Measurements from ENCODE around the gene KBTBD2. TPM values are rescaled to one million over a fixed set of nuclear protein-coding genes. Genes with fewer than 3 reads are reported as not detected.

KBTBD2 gene
- total RNA-seq, 2 experiments from 2014 or later, result 34.5 to 35.9 TPM

- TF ChIP-seq EZH2phosphoT487 (IDR thresholded peaks at IDR 0.05; ENCODE audit: borderline replicate concordance, low read depth, low read length) (no peak), CTCF (conservative IDR thresholded peaks at IDR 0.05; ENCODE audit: low read length) (no peak)
- ChIA-PET CTCF (ENCODE audit: unreplicated experiment) (no interaction called here), POLR2A (interaction anchor here (0.8 kb wide), 1 partner anchor 36 kb away, joined by 3 read pairs; no protein-coding TSS in a partner anchor)
- H4K20me1 ChIP-seq (ENCODE audit: insufficient read depth, low read length), result no peaks in the 10 kb centered on the region
- H3K9me3 ChIP-seq (ENCODE audit: low read length), result no peaks in the 10 kb centered on the region
- H3K4me1 ChIP-seq (ENCODE audit: insufficient read depth, low read length, poor library complexity, severe bottlenecking), result no peaks in the 10 kb centered on the region
- no peak overlapping the region for H2AFZ ChIP-seq (ENCODE audit: low read length)
- intact Hi-C loops (cut with micrococcal nuclease; ENCODE audit: unreplicated experiment), result no loop called here
- BruUV-seq (replicated peaks), result no TSS peak
- H3K36me3 ChIP-seq (ENCODE audit: insufficient read depth, low read length), result no peaks in the 10 kb centered on the region
- no peak overlapping the region for H3K27ac ChIP-seq (ENCODE audit: low read depth, low read length, poor library complexity, severe bottlenecking)
- no peak overlapping the region for H3K4me2 ChIP-seq (ENCODE audit: low read length)
- no peaks in the 10 kb centered on the region for H3K9me2 ChIP-seq (ENCODE audit: insufficient read depth, low read length)
- no peak overlapping the region for H3K4me3 ChIP-seq (ENCODE audit: low read depth, low read length, poor library complexity, severe bottlenecking)
- H3K79me2 ChIP-seq (ENCODE audit: insufficient read depth, low read depth, low read length), result no peaks in the 10 kb centered on the region
- no peak for DNase-seq (ENCODE audit: low spot score)
Measured at GRCh38 chr7:32930378-32930777, 38.8 kb upstream of the KBTBD2 start.

- CTCF ChIA-PET (ENCODE audit: unreplicated experiment), result no interaction called here
- no TSS peak for BruUV-seq (replicated peaks)
- POLR2A ChIA-PET, result interaction anchor here (1.0 to 1.1 kb wide), 2 partner anchors 9 to 103 kb away, joined by 3 to 6 read pairs; no protein-coding TSS in a partner anchor
Measured at GRCh38 chr7:32929430-32930143, 38.0 kb upstream of the KBTBD2 start.

More at GRCh38 chr7:32929430-32930143, 38.0 kb upstream of the KBTBD2 start:
- Histone ChIP-seq H3K9me3 (ENCODE audit: low read length) (no peaks in the 10 kb centered on the region), H2AFZ (ENCODE audit: low read length) (no peak overlapping the region), H3K4me2 (ENCODE audit: low read length) (no peak overlapping the region), H3K27ac (ENCODE audit: low read depth, low read length, poor library complexity, severe bottlenecking) (no peak overlapping the region), H3K36me3 (ENCODE audit: insufficient read depth, low read length) (no peaks in the 10 kb centered on the region), H3K4me3 (ENCODE audit: low read depth, low read length, poor library complexity, severe bottlenecking) (no peak overlapping the region), H3K79me2 (ENCODE audit: insufficient read depth, low read depth, low read length) (no peaks in the 10 kb centered on the region), H3K4me1 (ENCODE audit: insufficient read depth, low read length, poor library complexity, severe bottlenecking) (no peaks in the 10 kb centered on the region), H3K9me2 (ENCODE audit: insufficient read depth, low read length) (no peaks in the 10 kb centered on the region), H4K20me1 (ENCODE audit: insufficient read depth, low read length) (no peaks in the 10 kb centered on the region)
- no peak for TF ChIP-seq EZH2phosphoT487 (IDR thresholded peaks at IDR 0.05; ENCODE audit: borderline replicate concordance, low read depth, low read length)
- no peak for TF ChIP-seq CTCF (conservative IDR thresholded peaks at IDR 0.05; ENCODE audit: low read length)
- intact Hi-C loops (cut with micrococcal nuclease; ENCODE audit: unreplicated experiment), result no loop called here
- no peak for DNase-seq (ENCODE audit: low spot score)
